T-cell (primary cell): ENCODE measurements around the gene MCF2L2. TPM values are rescaled to one million over a fixed set of nuclear protein-coding genes. Genes with fewer than 3 reads are reported as not detected.

Experiments used
- ATAC-seq, 4 experiments: fragments of 200-7000 bp in 3 of 4; fragments of 150-1000 bp in 1 of 4; cut with Tn5 transposase; replicated peaks in 1 of 4; 1 replicate in 3 of 4; 2 replicates in 1 of 4; pipeline ENCODE4 v1.10.0; 2021; ENCODE audit warnings: moderate library complexity in 3 of 4, mild to moderate bottlenecking in 2 of 4, moderate number of reproducible peaks in 1 of 4
- CTCF ChIA-PET, 2 donors: fragments of 300-600 bp; sonication (Branson Sonifier 250); formaldehyde crosslinking; loops; one replicate each; lab custom pipeline; 2022; ENCODE audit warnings: antibody characterized with exemption in 2 of 2; lab: Charles Lee
- POLR2A ChIA-PET, 2 donors: fragments of 300-600 bp; sonication (Branson Sonifier 250); formaldehyde crosslinking; loops; one replicate each; lab custom pipeline; 2022; ENCODE audit warnings: antibody characterized with exemption in 2 of 2; lab: Charles Lee
- DNase-seq, 35 experiments: peaks; one replicate each; pipeline versions ENCODE4 v3.0.0 to v3.0.0-alpha.2; 2013 to 2023
- H3K27ac ChIP-seq: one replicate; pipeline ENCODE4 v1.5.1; 2013; ENCODE audit warnings: low read length
- H3K27me3 ChIP-seq, 2 experiments: replicated peaks in 1 of 2; 1 replicate in 1 of 2; 2 replicates in 1 of 2; pipeline versions ENCODE4 v1.6.1 to v1.7.0; 2013; ENCODE audit warnings: low read length in 1 of 2, mixed read lengths in 1 of 2; ENCODE audit not compliant: control insufficient read depth in 2 of 2, insufficient read depth in 2 of 2; ENCODE audit errors: extremely low read depth in 1 of 2
- H3K36me3 ChIP-seq, 2 donors: 1 replicate in 1 of 2; 2 replicates in 1 of 2; pipeline versions ENCODE4 v1.6.1 to v1.7.0; 2013; ENCODE audit warnings: low read length in 1 of 2; ENCODE audit not compliant: control insufficient read depth in 2 of 2, insufficient read depth in 1 of 2; ENCODE audit errors: extremely low read depth in 1 of 2
- H3K4me1 ChIP-seq, 2 experiments: 1 replicate in 1 of 2; 2 replicates in 1 of 2; pipeline versions ENCODE4 v1.6.1 to v1.7.0; 2013; ENCODE audit warnings: low read length in 2 of 2, mixed read lengths in 1 of 2; ENCODE audit not compliant: insufficient read depth in 2 of 2, control insufficient read depth in 1 of 2; ENCODE audit errors: extremely low read depth in 1 of 2
- H3K4me3 ChIP-seq, 2 donors: 1 replicate in 1 of 2; 2 replicates in 1 of 2; pipeline versions ENCODE4 v1.5.1 to v1.7.0; 2013; ENCODE audit warnings: mild to moderate bottlenecking in 2 of 2, low read length in 1 of 2, moderate library complexity in 1 of 2; ENCODE audit not compliant: control insufficient read depth in 1 of 2; ENCODE audit errors: extremely low read depth in 1 of 2
- H3K9me3 ChIP-seq: 2 replicates; pipeline ENCODE4 v1.7.0; 2013
- H3K27ac Mint-ChIP-seq, 2 donors: one replicate each; pipeline ENCODE4 v1.8.0; 2020 to 2021; ENCODE audit warnings: mild to moderate bottlenecking in 2 of 2, mixed read lengths in 2 of 2
- H3K27me3 Mint-ChIP-seq, 2 donors: one replicate each; pipeline ENCODE4 v1.8.0; 2021 to 2022; ENCODE audit warnings: mixed read lengths in 2 of 2
- H3K36me3 Mint-ChIP-seq: one replicate; pipeline ENCODE4 v1.8.0; 2021; ENCODE audit warnings: mixed read lengths
- H3K4me1 Mint-ChIP-seq, 3 donors: one replicate each; pipeline ENCODE4 v1.8.0; 2020 to 2022; ENCODE audit warnings: mixed read lengths in 3 of 3, mild to moderate bottlenecking in 1 of 3
- H3K4me3 Mint-ChIP-seq, 3 donors: one replicate each; pipeline ENCODE4 v1.8.0; 2020 to 2022; ENCODE audit warnings: mild to moderate bottlenecking in 3 of 3, mixed read lengths in 3 of 3, moderate library complexity in 3 of 3
- H3K9me3 Mint-ChIP-seq, 3 donors: one replicate each; pipeline ENCODE4 v1.8.0; 2020 to 2022; ENCODE audit warnings: mixed read lengths in 3 of 3
- WGBS: methylation state at CpG from one replicate; pipeline ENCODE4 v1.1.5; 2013; ENCODE audit warnings: missing lambda C conversion rate; ENCODE audit not compliant: insufficient coverage; 5-methylcytosine and 5-hydroxymethylcytosine counted together
- total RNA-seq, 35 experiments: library from RNA in 6 of 35; stranded (reverse) in 6 of 35; fragments of 120-200 nt in 1 of 35; gene quantifications; one replicate each; pipeline versions ENCODE4 v1.2.1 to v1.2.4 and lab custom pipeline; 2013 to 2026

MCF2L2 gene
- total RNA-seq, 5 donors from 2014 or later (not counting 1 experiment from before 2014, with no cell fraction given): 4.8 to 8.1 (median 5.9) TPM

GRCh38 chr3:183155499-183155898 lies 272.9 kb downstream of the MCF2L2 start:
- Histone ChIP-seq H3K27ac (no peak overlapping the region), H3K36me3 (no peaks in the 10 kb centered on the region), H3K4me3 (no peak overlapping the region), H3K4me1 (no peaks in the 10 kb centered on the region), H3K9me3 (no peaks in the 10 kb centered on the region), H3K27me3 (no peaks in the 10 kb centered on the region)
- DNase-seq: no peak
- peaks cover 12% of the 10 kb centered on the region for H3K36me3 Mint-ChIP-seq
- no peak for ATAC-seq
- peaks cover 0 to 7% (median 3%) of the 10 kb centered on the region in 3 donors for H3K4me1 Mint-ChIP-seq
- 92% methylated on average over 4 of the region's 4 CpGs for WGBS
- CTCF ChIA-PET: no interaction called here
- H3K27me3 Mint-ChIP-seq: no peaks in the 10 kb centered on the region
- H3K27ac Mint-ChIP-seq: no peak overlapping the region
- H3K4me3 Mint-ChIP-seq: no peak overlapping the region
- no peaks in the 10 kb centered on the region for H3K9me3 Mint-ChIP-seq
- POLR2A ChIA-PET: no interaction called here

- Histone ChIP-seq H3K4me3 (no peak overlapping the region), H3K9me3 (no peaks in the 10 kb centered on the region), H3K36me3 (no peaks in the 10 kb centered on the region), H3K27me3 (no peaks in the 10 kb centered on the region), H3K4me1 (no peaks in the 10 kb centered on the region), H3K27ac (no peak overlapping the region)
- peak overlapping the region in 1 of 2 donors; percentile 22 for H3K27ac Mint-ChIP-seq
- CTCF ChIA-PET: no interaction called here
- DNase-seq: no peak
- H3K36me3 Mint-ChIP-seq: peaks cover 12% of the 10 kb centered on the region
- H3K27me3 Mint-ChIP-seq: no peaks in the 10 kb centered on the region
- no peaks in the 10 kb centered on the region for H3K4me1 Mint-ChIP-seq
- POLR2A ChIA-PET: interaction anchor here in 1 of 2 donors (0.5 kb wide), 1 partner anchor 258 kb away, joined by 3 read pairs; no protein-coding TSS in a partner anchor
- no peak for ATAC-seq
- no peaks in the 10 kb centered on the region for H3K9me3 Mint-ChIP-seq
- 93% methylated on average over 6 of the region's 14 CpGs for WGBS
- H3K4me3 Mint-ChIP-seq: no peak overlapping the region
Measured at GRCh38 chr3:183153210-183153950, 275.0 kb downstream of the MCF2L2 start.

- H3K4me1 ChIP-seq: no peaks in the 10 kb centered on the region
- H3K36me3 Mint-ChIP-seq: peaks cover 12% of the 10 kb centered on the region
- no peak overlapping the region for H3K4me3 ChIP-seq
- no peak overlapping the region for H3K27ac ChIP-seq
- H3K4me1 Mint-ChIP-seq: no peaks in the 10 kb centered on the region
- H3K27me3 Mint-ChIP-seq: no peaks in the 10 kb centered on the region
- no peaks in the 10 kb centered on the region for H3K36me3 ChIP-seq
- no peaks in the 10 kb centered on the region for H3K27me3 ChIP-seq
- CTCF ChIA-PET: no interaction called here
- no peaks in the 10 kb centered on the region for H3K9me3 ChIP-seq
- ATAC-seq (no peak), DNase-seq (no peak)
- 94% methylated on average over 2 of the region's 6 CpGs for WGBS
- POLR2A ChIA-PET: no interaction called here
- no peak overlapping the region for H3K4me3 Mint-ChIP-seq
- no peaks in the 10 kb centered on the region for H3K9me3 Mint-ChIP-seq
- H3K27ac Mint-ChIP-seq: no peak overlapping the region
Measured at GRCh38 chr3:183151821-183152351, 276.5 kb downstream of the MCF2L2 start.

GRCh38 chr3:183151086-183151485 lies 277.3 kb downstream of the MCF2L2 start:
- Mint-ChIP-seq H3K27me3 (no peaks in the 10 kb centered on the region), H3K4me1 (no peaks in the 10 kb centered on the region), H3K36me3 (peaks cover 12% of the 10 kb centered on the region), H3K27ac (no peak overlapping the region), H3K9me3 (no peaks in the 10 kb centered on the region), H3K4me3 (no peak overlapping the region)
- Histone ChIP-seq H3K4me1 (no peaks in the 10 kb centered on the region), H3K9me3 (no peaks in the 10 kb centered on the region), H3K36me3 (no peaks in the 10 kb centered on the region), H3K4me3 (no peak overlapping the region), H3K27me3 (no peaks in the 10 kb centered on the region), H3K27ac (no peak overlapping the region)
- DNase-seq (no peak), ATAC-seq (no peak)
- CTCF ChIA-PET: no interaction called here
- POLR2A ChIA-PET: interaction anchor here (0.7 to 0.8 kb wide), 2 partner anchors 53 to 1640 kb away, joined by 7 to 13 read pairs; no protein-coding TSS in a partner anchor
- no CpG with 5 or more reads among the region's 3 CpGs for WGBS

- Mint-ChIP-seq H3K9me3 (no peaks in the 10 kb centered on the region), H3K4me3 (no peak overlapping the region), H3K27ac (no peak overlapping the region), H3K27me3 (no peaks in the 10 kb centered on the region), H3K4me1 (no peaks in the 10 kb centered on the region), H3K36me3 (peaks cover 12% of the 10 kb centered on the region)
- H3K36me3 ChIP-seq: no peaks in the 10 kb centered on the region
- H3K4me3 ChIP-seq: no peak overlapping the region
- no peaks in the 10 kb centered on the region for H3K27me3 ChIP-seq
- DNase-seq (no peak), ATAC-seq (no peak)
- no peak overlapping the region for H3K27ac ChIP-seq
- CTCF ChIA-PET: no interaction called here
- no peaks in the 10 kb centered on the region for H3K4me1 ChIP-seq
- 66% methylated on average over 4 of the region's 5 CpGs for WGBS
- H3K9me3 ChIP-seq: no peaks in the 10 kb centered on the region
- POLR2A ChIA-PET: interaction anchor here (0.7 to 0.8 kb wide), 2 partner anchors 52 to 1641 kb away, joined by 7 to 13 read pairs; no protein-coding TSS in a partner anchor
Measured at GRCh38 chr3:183149915-183150750, 278.3 kb downstream of the MCF2L2 start.

GRCh38 chr3:183148056-183148455 lies 280.4 kb downstream of the MCF2L2 start:
- no peaks in the 10 kb centered on the region for H3K4me1 Mint-ChIP-seq
- WGBS: 79% methylated on average over 2 of the region's 4 CpGs
- ATAC-seq (no peak), DNase-seq (no peak)
- H3K36me3 ChIP-seq: no peaks in the 10 kb centered on the region
- ChIA-PET POLR2A (no interaction called here), CTCF (interaction anchor here in 1 of 2 donors (0.6 kb wide), 1 partner anchor 8 kb away, joined by 7 read pairs; no protein-coding TSS in a partner anchor)
- no peaks in the 10 kb centered on the region for H3K27me3 Mint-ChIP-seq
- peaks cover 0 to 5% of the 10 kb centered on the region in 2 experiments for H3K27me3 ChIP-seq
- H3K4me1 ChIP-seq: no peaks in the 10 kb centered on the region
- no peak overlapping the region for H3K4me3 ChIP-seq
- no peaks in the 10 kb centered on the region for H3K9me3 ChIP-seq
- no peak overlapping the region for H3K4me3 Mint-ChIP-seq
- no peak overlapping the region for H3K27ac ChIP-seq
- H3K9me3 Mint-ChIP-seq: no peaks in the 10 kb centered on the region
- peaks cover 7% of the 10 kb centered on the region for H3K36me3 Mint-ChIP-seq
- no peak overlapping the region for H3K27ac Mint-ChIP-seq
